GM10266 (cell line): Measurements from ENCODE around the gene COL27A1.

Experiments
- DNase-seq: peaks from one replicate; pipeline ENCODE4 v3.0.0; 2012; ENCODE audit errors: extremely low spot score
- TF ChIP-seq, protein P1 (sequence below): IDR thresholded peaks from 2 replicates; pipeline ENCODE4 v1.5.1; 2012; ENCODE audit warnings: mild to moderate bottlenecking, low read depth; ENCODE audit not compliant: control insufficient read depth, insufficient read depth; ENCODE audit errors: missing control alignments

COL27A1 gene

DNA sequence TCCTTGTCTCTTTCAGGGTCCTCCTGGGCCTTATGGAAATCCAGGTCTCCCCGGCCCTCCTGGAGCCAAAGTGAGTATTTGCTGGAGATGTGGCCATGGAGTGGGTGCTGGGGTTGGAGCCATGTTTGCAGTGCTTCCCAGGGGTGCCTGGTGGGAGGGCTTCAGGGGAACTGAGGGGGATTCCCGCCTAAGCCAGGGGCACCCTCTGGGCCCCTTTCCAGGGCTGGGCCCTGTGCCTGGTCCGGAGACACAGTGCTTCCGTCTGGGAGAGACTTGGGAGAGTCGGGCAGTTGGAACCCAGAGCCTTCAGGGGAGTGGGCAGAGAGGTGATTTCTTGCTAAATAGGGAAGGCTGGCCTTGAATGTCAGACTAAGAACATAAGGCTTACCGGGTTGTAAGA is 27.7 kb downstream of the COL27A1 start:
- DNase-seq = no peak
- TF ChIP-seq, protein P1, sequence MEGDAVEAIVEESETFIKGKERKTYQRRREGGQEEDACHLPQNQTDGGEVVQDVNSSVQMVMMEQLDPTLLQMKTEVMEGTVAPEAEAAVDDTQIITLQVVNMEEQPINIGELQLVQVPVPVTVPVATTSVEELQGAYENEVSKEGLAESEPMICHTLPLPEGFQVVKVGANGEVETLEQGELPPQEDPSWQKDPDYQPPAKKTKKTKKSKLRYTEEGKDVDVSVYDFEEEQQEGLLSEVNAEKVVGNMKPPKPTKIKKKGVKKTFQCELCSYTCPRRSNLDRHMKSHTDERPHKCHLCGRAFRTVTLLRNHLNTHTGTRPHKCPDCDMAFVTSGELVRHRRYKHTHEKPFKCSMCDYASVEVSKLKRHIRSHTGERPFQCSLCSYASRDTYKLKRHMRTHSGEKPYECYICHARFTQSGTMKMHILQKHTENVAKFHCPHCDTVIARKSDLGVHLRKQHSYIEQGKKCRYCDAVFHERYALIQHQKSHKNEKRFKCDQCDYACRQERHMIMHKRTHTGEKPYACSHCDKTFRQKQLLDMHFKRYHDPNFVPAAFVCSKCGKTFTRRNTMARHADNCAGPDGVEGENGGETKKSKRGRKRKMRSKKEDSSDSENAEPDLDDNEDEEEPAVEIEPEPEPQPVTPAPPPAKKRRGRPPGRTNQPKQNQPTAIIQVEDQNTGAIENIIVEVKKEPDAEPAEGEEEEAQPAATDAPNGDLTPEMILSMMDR = no peak

DNA sequence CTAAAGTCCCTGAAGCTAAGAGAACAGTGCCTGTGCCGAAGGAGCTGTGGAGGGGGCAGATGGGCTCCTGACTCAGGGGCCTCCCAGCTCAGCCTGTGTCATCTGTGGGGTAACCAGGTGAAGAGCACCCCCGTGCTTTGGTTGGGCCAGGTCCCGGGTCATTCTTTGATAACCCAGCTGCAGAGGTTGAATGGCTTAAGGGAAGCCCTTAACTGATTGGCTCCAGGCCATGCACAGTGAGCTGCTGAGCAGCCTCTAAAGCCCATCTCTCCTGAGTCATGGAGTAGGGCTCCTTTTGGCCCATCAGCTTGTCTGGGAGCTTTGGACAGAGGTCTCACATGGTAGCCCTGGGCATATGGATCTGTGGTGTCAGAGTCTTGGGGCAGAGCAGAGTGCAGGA is 28.7 kb downstream of the COL27A1 start:
- TF ChIP-seq, protein P1 = no peak
- DNase-seq = no peak

DNA sequence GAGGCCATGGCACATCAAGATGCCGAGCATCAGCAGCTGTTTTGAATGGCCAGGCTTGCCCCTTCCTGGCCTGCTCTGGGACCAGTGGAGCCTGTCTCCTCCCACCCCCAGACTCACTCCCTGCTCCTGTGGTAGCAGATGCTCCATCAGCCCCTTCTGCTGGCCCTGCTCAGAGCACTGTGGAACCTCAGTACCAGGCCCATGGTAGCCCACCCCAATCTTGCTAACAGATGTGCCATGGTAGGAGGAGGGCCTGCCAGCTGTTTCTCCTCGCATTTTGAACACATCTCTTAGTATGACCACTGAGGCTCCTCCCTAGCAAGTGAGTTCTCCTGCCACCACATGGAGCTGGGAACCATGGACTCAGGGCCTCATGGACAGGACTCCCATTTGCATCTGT is 29.5 kb downstream of the COL27A1 start:
- TF ChIP-seq, protein P1 = no peak

DNA sequence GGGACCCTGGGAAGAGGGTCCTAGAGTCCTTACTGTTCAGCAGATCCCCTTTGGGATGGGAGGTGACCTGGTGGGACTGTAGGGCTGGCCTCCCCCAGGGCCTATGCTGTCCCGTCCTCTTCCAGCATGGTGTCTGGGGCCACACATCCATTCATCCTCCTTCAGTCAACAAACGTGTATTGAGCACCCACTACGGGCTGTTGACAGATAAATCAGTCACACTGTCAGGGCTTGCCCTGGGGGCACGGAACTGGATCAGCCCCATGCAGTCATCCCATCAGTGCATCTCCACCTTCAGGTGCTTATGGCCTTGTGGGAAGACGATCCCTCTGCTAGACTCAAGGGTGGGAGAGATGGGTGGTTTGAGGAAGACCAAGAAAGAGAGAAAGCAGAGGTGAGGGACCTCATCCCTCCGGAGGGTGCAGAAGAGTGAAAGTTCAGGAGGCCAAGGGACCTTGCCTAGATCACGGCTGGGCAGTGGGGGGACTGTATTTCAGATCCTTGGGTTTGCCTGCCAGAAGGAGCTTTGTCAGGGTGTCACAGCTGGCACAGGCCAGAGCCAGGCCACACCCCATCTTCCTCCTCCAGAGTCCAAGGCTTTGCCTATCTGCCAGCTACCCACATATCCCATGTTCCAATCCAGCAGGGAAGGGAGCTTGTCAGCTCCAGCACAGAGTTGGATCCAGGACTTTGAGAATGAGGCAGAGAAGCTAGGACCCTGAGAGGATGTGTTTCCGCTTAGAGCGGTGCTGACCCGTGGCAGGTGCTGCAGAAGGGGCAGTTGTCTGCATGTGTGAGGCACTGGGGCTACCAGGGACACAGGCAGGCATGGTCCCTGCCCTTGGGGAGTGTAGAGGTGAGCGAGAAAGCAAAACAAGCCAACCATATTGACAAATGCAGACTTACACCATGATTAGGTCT is 30.5 kb downstream of the COL27A1 start:
- no peak for DNase-seq
- TF ChIP-seq, protein P1 = no peak

More for the DNA sequence above, 29.5 kb downstream of the COL27A1 start:
- no peak for DNase-seq

DNA sequence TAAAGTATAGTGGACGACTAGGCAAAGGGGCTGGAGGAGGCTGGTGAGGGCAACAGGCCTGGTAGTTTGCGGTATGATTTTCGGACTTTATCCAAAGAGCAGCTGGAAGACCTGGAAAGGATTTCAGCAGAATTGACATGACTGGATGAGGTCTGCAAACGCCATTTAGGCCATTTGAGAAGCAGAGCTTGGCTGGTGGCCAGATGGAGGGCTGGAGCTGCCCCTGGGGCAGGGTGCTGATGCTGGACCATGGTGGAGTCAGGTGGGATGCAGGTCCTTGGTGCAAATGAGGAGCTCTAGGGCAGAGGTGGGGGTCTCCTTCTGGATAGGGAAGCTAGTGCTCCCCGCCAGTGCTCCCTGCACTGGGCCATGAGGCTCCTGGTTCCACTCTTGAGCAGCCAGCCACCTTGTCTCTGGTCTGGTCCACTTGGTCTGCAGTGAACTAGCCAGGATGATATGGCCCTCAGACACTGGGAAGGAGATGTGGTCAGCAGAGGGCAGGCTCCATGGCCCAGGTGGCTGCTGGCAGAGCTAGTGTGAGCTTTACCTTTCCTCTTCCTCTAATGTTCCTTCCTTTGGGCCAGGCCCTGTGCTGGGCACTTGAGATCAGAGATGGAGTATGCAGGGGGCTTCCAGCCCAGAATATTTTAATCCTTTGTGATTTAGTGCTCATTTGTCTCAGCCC is 31.4 kb downstream of the COL27A1 start:
- no peak for DNase-seq
- TF ChIP-seq, protein P1 = no peak

DNA sequence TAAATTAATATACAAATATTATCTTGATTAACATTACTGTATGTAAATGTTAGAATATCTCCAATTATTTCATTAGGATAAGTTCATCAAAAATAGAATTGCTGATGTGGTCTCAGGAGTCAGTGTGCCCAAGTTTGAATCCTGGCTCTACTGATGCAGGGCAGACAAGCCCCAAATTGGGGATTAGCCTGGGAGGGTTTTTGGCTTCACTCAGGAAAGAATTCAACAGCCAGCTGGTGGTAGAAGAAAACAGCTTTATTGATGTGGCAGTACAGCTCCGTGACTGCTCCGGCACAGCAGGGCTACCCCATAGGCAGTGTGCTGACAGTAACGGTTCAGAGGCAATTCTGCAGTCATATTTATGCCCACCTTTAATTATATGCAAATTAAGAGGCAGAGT is 32.5 kb downstream of the COL27A1 start:
- no peak for DNase-seq
- TF ChIP-seq, protein P1 = no peak

DNA sequence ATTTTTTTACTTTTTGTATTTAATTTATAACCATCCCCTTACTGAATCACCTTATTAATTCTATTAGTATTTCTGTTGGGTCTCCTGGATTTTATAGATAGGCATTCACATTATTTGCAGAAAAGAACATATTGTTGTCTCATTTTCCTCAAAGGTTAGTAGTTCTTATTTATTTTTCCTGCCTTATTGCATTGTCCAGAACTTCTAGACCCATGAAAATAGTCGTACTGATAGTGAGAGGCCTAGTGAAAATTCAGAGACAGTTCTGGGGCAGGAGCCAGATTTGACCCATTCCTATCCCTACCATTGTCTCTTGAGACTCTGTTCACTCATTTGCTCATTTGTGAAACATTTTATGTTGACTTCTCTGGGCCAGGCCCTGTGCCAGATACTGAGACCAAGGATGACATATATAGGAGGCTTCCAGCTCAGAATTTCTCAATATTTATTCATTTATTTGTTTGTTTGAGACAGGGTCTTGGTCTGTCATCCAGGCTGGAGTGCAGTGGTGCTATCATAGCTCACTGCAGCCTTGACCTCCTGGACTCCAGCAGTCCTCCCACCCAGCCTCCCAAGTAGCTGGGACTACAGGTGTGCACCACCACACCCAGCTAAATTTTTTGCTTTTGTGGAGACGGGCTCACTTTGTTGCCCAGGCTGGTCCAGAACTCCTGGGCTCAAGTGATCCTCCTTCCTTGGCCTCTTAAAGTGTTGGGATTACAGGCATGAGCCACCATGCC is 34.7 kb downstream of the COL27A1 start:
- DNase-seq = no peak
- TF ChIP-seq, protein P1 = no peak
